Cardiac fibroblast (primary cell): Measurements from ENCODE around the gene PPFIA2.

ENCODE experiments used
- DNase-seq, 2 donors: peaks; one replicate each; pipeline versions ENCODE4 v3.0.0 to v3.0.0-alpha.2; 2010; ENCODE audit warnings: low read depth in 2 of 2
- H3K4me3 ChIP-seq, 2 donors: replicated peaks in 1 of 2; 1 replicate in 1 of 2; 2 replicates in 1 of 2; pipeline ENCODE4 v1.5.1; 2011; ENCODE audit warnings: low read depth in 2 of 2, low read length in 2 of 2, mild to moderate bottlenecking in 2 of 2, moderate library complexity in 1 of 2
- TF ChIP-seq, protein P1 (sequence below): IDR thresholded peaks from one replicate; pipeline ENCODE4 v1.5.1; 2011; ENCODE audit warnings: low read depth, mild to moderate bottlenecking, low read length, inconsistent platforms

PPFIA2 gene

DNA sequence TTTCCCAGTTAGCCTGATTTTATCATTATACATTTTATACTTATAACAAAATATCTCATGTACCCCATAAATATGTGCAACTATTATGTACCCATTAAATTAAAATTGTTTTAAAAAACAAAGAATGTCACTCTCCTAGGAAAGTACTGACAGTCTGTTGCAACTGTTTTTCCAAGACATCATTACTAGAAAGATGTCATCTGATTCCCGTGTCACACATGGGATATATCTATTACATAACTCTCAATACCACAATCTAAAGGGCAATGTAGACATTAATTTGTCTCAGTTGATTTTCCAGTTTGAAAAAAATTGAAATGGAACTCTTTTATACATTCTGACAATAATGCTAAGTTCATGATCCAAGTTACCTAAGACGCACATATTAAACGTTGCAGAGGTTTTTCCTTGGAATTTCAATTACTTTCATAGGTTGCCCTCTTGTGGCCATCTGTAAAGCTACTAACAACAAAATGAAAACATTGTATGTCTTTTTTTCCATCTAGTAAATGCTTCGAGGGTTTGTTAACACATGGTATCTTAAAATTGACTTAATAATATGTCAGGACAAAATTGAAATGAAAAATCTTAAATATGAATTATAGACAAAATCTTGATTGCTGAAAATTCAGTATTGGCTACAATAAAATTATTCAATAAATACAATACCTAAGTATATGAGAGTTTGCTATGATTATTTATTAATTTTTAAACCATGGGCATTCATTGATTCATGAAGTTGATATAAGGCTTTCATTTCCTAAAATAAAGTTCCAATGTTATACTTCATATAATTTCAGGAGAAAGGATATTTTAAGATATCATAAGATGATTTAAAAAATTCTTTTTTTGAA, 131.6 kb downstream of the PPFIA2 start:
- H3K4me3 ChIP-seq = no peak overlapping the region
- DNase-seq = peak; percentile 72
- TF ChIP-seq, protein P1, sequence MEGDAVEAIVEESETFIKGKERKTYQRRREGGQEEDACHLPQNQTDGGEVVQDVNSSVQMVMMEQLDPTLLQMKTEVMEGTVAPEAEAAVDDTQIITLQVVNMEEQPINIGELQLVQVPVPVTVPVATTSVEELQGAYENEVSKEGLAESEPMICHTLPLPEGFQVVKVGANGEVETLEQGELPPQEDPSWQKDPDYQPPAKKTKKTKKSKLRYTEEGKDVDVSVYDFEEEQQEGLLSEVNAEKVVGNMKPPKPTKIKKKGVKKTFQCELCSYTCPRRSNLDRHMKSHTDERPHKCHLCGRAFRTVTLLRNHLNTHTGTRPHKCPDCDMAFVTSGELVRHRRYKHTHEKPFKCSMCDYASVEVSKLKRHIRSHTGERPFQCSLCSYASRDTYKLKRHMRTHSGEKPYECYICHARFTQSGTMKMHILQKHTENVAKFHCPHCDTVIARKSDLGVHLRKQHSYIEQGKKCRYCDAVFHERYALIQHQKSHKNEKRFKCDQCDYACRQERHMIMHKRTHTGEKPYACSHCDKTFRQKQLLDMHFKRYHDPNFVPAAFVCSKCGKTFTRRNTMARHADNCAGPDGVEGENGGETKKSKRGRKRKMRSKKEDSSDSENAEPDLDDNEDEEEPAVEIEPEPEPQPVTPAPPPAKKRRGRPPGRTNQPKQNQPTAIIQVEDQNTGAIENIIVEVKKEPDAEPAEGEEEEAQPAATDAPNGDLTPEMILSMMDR = peak; percentile 58

DNA sequence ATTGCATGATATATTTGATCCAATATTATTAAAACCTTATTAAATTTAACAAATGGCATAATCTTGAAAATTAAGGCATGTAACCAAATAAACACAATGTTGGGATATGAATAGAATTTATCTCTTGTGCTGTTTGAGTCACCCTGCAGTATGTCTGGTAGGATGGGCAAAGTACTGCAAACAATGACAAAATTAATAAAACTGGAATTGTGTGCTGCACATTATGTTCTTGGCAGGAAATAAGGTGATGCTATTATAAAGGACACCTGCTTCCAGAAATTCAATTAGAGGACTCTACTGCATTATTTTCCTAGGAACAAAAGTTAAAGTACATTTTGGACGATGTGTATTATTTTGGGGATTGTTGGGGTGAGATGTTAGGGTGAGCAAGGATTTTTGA, 132.7 kb downstream of the PPFIA2 start:
- TF ChIP-seq, protein P1 = no peak
- no peak overlapping the region for H3K4me3 ChIP-seq
- no peak for DNase-seq

DNA sequence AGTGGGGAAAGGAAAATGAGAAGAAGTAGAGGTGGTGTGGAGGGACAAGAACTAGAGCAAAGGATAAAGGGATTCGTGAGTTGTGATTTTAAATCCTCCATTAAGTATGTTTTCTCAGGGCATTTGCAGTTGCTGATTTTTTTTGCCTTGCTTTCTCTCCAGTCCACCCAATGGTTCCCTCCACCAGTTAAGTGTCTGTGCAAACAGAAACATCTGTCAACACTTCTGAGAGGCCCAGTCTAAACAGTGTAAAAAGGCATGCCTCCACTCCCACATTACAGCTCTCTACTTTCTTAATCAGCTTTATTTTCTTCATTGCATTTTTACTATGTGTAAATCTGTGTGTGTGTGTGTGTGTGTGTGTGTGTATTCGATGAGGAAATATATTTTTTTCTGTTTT, 141.2 kb downstream of the PPFIA2 start:
- H3K4me3 ChIP-seq = no peak overlapping the region
- TF ChIP-seq, protein P1 = no peak
- DNase-seq = peak in 1 of 2 donors; percentile 18

DNA sequence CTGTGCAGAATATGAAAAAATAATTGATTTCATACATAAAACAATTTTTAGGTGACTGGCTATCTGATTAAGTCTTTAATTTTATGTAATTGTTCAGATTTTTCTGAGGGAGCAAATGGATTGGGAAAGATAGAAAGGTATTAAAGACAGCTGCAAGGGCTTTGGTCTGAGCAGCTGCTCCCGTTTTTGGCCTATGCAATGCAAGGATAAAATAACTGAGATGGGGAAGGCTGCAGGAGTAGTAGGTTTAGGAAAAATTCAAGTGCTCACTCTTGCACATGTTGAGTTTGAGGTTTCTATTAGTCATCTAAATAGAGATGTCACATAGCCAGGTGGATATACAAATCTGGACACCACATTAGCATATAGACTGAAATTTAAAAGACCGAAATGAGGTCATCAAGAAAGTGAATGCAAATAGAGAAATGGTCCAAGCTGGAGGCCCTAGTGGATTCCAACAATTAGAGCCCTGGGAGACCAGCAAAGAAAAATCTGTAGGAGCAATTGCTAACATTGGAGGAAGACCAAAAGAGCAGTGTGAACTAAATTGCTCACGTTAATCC, 144.0 kb downstream of the PPFIA2 start:
- TF ChIP-seq, protein P1 = no peak
- no peak for DNase-seq

DNA sequence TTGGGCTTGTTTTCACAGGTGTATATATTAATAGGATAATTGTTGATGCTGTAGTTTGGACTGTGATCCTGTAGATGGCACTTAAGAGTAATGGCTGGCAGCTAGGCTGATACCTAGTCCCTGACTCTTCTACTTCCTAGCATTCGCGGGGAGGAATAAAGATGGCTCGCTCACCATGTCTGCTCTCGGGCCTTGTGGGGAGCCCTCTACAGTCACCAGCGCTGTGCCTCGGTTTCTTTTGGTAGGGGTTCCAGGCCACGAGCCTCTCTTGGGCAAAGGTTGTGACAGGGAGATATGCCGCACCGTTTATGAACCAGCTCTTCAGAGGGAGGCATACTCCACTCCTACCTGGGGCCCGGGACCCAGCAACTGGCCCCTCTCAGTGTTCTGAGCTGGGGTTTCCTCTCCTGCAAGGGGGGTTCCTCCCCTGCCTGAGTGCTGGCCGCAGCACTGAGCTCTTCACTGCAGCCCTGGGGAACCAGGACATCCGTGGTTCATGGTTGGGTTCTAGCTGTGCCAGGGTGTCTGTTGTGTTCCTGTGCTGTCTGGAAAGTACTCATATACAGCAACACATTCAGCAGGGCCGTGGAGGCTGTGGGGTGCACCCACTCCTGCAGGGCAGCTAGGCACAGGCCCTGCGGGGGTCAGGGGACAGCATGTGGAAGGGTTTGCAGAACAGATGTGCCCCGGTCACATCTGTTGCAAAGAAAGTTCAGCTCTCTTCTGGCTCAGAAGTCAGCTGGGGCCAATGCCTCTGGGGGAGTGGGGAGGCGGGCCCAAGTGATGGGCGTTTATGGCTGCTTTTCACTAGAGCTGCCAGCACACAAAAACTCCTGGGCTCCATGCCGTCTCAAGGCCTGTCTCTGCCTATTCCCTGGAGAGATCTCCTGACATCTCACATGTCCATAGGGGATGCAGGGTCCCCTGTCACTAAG, 147.9 kb downstream of the PPFIA2 start:
- H3K4me3 ChIP-seq = no peak overlapping the region
- TF ChIP-seq, protein P1 = peak; percentile 33
- peak; percentile 9 to 12 for DNase-seq

More for the DNA sequence above, 144.0 kb downstream of the PPFIA2 start:
- no peak overlapping the region for H3K4me3 ChIP-seq

DNA sequence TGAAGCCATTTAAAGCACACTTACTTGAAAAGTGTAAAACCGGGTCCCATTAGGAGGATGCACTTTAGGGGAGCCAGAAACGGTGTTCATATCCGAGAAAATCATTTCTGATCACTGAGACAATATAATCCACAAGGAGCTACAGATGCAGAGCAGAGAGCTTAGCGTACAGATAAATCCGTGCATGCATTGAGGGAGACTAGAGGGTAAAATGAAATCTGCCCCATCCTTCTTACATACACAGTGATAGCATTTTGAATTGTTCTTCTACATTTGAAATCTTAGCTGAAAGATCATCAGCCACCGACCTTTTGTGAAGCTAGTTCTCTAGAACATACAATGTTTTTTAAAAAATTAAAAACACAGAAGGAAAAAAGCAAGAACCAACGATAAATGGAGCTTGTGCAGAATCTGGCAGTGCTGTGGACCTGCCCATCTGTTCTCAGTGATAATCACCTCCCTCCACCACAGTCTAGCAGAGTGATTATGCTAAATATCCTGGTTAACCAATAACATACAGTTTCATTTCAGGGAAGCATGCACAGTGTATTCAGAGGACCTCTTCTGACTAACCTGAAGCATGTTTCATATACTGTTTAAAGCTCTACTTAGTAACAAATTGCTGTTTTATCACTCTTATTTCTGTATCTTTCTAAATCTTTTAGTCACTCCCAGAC, 161.1 kb downstream of the PPFIA2 start:
- DNase-seq = no peak
- TF ChIP-seq, protein P1 = no peak
- no peak overlapping the region for H3K4me3 ChIP-seq
